ENCODE measurements around the gene CTNNBL1. TPM values are rescaled to one million over a fixed set of nuclear protein-coding genes. Genes with fewer than 3 reads are reported as not detected.
A peak's percentile ranks its signal among the peaks of the same experiment; 100 is the strongest.
"Not testable (repeated sequence)": the region's sequence is repeated elsewhere in the genome, so short reads cannot be mapped to it uniquely, and the experiment has no call there.

Gene CTNNBL1
- polyA plus RNA-seq, 6 donors from 2014 or later = 102 to 200 (median 125) TPM

DNA sequence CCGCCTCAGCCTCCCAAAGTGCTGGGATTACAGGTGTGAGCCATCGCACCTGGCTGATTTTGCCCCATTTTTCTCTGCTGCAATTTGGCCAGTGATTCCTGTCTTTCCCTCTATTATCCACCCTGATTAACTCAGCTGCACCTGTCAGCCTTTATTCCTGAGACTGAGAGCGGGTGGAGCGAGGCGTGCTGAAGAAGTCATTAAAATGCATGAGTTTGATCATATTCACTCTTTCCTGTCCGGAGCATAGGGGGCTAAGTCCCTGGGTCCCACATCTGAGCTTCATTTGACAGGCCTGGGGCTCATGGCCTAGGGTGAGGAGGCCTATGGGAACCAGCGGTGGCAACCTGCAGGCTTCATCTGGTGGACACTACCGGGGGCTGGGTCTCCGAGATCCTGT lies 25.7 kb upstream of the CTNNBL1 start:
- Mint-ChIP-seq H3K9me3 (peaks cover 0 to 27% (median 13%) of the 10 kb centered on the region in 7 donors), H3K4me3 (no peak overlapping the region), H3K27ac (no peak overlapping the region), H3K27me3 (peaks cover 29 to 50% (median 49%) of the 10 kb centered on the region in 3 donors), H3K36me3 (peaks cover 5 to 11% of the 10 kb centered on the region in 2 donors), H3K4me1 (peaks cover 0 to 3% (median 0%) of the 10 kb centered on the region in 3 donors)
- DNase-seq (no peak), ATAC-seq (ENCODE audit: low read depth in 2 of 2) (no peak)

DNA sequence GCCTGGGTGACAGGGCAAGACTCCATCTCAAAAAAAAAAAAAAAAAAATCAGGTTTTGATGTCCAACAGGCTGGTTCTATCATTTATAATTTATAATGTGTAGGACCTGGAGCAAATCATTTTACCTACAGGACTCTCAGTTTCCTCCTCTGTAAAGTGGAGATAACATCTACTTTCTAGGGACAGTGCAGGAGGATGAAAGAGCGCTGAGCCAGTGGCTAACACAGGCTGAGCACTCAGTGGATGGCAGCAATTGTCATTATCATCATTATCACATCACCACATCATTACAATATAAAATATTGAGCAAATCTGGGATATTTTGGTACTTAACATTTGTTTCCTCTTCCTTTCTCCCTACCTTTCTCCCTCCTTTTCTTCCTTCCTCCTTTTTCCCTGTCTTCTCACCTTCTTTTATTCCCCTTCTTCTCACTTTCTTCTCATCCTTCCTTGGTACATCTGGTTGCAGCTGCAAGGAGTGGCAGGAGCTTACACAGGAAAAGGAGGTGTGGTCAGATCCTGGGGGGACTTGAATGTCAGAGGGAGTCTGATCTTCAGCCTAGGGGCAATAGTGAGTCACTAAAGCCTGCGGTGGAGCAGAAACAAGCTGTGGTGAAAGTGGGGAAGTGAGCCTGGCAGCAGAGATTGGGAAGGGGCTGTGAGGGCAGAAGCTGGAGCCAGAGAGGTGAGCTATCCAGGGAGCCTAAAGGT lies 24.6 kb upstream of the CTNNBL1 start:
- Mint-ChIP-seq H3K9me3 (peaks cover 0 to 22% (median 12%) of the 10 kb centered on the region in 7 donors), H3K4me3 (no peak overlapping the region), H3K36me3 (peaks cover 5 to 7% of the 10 kb centered on the region in 2 donors), H3K4me1 (peaks cover 0 to 3% (median 0%) of the 10 kb centered on the region in 3 donors), H3K27ac (no peak overlapping the region), H3K27me3 (peaks cover 29 to 59% (median 58%) of the 10 kb centered on the region in 3 donors)
- ATAC-seq (ENCODE audit: low read depth in 2 of 2) (peak in 1 of 2 donors; percentile 21), DNase-seq (no peak)

DNA sequence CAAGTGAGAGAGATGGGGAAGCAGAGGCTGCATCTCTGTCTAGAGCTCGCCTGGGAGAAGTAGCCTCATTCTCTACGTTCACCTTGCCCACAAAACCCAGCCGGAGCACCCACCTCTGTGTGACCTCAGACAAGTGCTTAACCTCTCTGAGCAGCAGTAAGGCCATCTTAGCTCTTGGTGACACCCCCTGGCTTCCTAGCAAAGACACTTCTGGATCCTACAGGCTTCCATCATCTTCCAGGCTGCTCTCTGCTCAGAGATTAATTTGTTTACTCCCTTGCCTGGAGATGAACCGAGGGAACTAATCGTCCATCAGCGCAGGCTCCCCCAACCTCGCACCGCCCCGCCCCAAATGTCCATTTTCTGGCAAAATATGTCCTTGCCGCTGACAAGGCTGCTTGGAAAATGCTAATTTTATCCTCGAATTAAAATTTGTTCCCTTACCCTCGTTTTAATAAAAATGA lies 24.0 kb upstream of the CTNNBL1 start:
- peaks cover 0 to 16% (median 8%) of the 10 kb centered on the region in 7 donors for H3K9me3 Mint-ChIP-seq
- H3K4me3 Mint-ChIP-seq = no peak overlapping the region
- peaks cover 0 to 3% (median 0%) of the 10 kb centered on the region in 3 donors for H3K4me1 Mint-ChIP-seq
- peaks cover 32 to 64% (median 64%) of the 10 kb centered on the region in 3 donors for H3K27me3 Mint-ChIP-seq
- H3K27ac Mint-ChIP-seq = peak overlapping the region in 1 of 6 donors; percentile 25
- peaks cover 0 to under 1% of the 10 kb centered on the region in 2 donors for H3K36me3 Mint-ChIP-seq
- no peak for DNase-seq
- no peak for ATAC-seq (ENCODE audit: low read depth in 2 of 2)

DNA sequence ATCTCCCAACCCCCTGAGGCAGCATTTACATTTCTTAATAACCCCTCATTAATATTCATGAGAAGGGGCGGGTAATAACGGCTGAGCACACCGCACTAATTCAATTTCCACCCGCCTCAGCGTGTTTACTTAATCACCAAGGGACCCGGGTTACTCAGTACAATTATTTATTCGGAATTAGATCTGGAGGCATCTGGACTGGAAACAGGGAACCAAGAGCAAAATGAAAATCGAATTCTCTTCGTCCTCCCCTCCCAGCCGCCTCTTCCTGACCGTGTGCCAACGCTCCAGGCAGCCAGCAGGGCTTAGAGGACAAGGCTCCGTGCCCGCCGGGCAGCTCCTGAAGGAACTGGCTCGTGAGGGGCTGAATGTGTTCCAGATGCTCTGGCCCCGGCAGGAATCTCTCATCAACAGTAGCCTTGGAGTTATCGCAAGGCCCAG lies 23.5 kb upstream of the CTNNBL1 start:
- Mint-ChIP-seq H3K4me1 (peaks cover 0 to 3% (median 0%) of the 10 kb centered on the region in 3 donors), H3K4me3 (peak overlapping the region in 1 of 8 donors; percentile 37), H3K27me3 (peaks cover 34 to 68% (median 66%) of the 10 kb centered on the region in 3 donors), H3K9me3 (peaks cover 0 to 12% (median 6%) of the 10 kb centered on the region in 7 donors), H3K27ac (peak overlapping the region in 1 of 6 donors; percentile 21), H3K36me3 (no peaks in the 10 kb centered on the region)
- no peak for ATAC-seq (ENCODE audit: low read depth in 2 of 2)
- no peak for DNase-seq

DNA sequence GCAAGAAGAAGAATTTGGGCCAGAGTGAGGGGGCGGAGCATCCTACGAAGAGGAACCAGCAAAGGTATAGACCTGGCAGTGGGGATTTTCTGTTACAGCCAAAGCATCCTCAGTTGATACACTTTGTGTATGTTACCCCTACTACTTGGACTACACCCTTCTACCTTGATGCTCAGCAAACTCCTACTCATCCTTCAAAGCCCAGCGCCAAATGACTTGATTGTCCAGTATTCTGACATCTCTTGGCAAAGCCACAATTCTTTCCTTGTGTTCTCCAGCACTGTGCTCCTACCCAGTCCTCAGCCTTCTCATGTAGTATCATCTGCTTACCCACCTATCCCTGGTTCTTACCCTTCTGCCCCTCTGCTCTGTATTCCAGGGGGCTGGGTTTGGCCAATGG lies 21.7 kb upstream of the CTNNBL1 start:
- Mint-ChIP-seq H3K4me3 (no peak overlapping the region), H3K27me3 (peaks cover 42 to 77% (median 73%) of the 10 kb centered on the region in 3 donors), H3K27ac (no peak overlapping the region), H3K36me3 (no peaks in the 10 kb centered on the region), H3K9me3 (no peaks in the 10 kb centered on the region), H3K4me1 (peaks cover 0 to 3% (median 0%) of the 10 kb centered on the region in 3 donors)
- DNase-seq = no peak
- no peak for ATAC-seq (ENCODE audit: low read depth in 2 of 2)

DNA sequence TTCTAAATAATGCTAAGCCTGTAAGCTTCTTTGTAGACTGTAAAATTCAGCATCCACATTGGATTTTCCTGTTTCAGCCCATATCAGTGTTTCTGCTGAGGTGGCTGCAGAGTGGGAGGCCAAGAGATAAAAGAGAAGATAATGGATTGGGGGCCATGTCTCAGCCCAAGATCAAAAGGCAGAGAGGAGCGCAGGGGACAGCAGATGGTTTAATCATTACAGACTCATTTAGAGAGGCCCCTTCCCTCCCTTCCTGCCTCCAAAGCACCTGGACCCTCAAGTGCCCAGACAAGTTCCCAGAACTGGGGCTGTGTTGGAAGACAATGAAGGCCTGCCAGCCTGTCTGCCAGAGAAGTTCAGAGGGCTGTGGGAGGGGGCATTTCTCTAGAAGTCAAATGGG lies 20.4 kb upstream of the CTNNBL1 start:
- H3K36me3 Mint-ChIP-seq = no peaks in the 10 kb centered on the region
- H3K27ac Mint-ChIP-seq = peak overlapping the region in 1 of 6 donors; percentile 46
- no peak overlapping the region for H3K4me3 Mint-ChIP-seq
- peaks cover 0 to 3% (median 0%) of the 10 kb centered on the region in 3 donors for H3K4me1 Mint-ChIP-seq
- no peak for ATAC-seq (ENCODE audit: low read depth in 2 of 2)
- no peak for DNase-seq
- H3K9me3 Mint-ChIP-seq = peaks cover 0 to under 1% (median 0%) of the 10 kb centered on the region in 7 donors
- peaks cover 52 to 84% (median 74%) of the 10 kb centered on the region in 3 donors for H3K27me3 Mint-ChIP-seq

DNA sequence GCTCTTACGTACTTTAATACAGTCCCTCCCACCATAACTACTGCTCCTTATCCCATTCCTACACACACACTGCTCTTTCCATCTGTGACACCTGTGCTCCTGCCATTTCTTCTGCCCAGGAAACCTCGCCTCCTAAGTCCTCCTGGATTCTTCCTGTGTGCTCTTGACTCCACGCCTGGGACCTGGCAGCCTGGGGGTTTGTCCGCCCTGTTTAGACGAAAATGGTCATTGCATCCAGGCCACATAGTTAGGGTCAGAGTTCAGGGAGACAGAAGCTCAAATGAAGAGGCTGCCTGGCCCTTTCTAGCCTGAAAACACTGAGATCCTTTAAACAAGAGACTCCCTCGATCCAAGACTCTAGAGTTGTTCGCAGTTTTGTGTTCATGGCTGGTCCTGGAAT lies 17.4 kb upstream of the CTNNBL1 start:
- ATAC-seq (ENCODE audit: low read depth in 2 of 2) = no peak
- no peaks in the 10 kb centered on the region for H3K4me1 Mint-ChIP-seq
- H3K27me3 Mint-ChIP-seq = peaks cover 42 to 64% (median 53%) of the 10 kb centered on the region in 3 donors
- H3K4me3 Mint-ChIP-seq = no peak overlapping the region
- no peak for DNase-seq
- H3K36me3 Mint-ChIP-seq = no peaks in the 10 kb centered on the region
- peaks cover 0 to 3% (median 0%) of the 10 kb centered on the region in 7 donors for H3K9me3 Mint-ChIP-seq
- no peak overlapping the region for H3K27ac Mint-ChIP-seq

DNA sequence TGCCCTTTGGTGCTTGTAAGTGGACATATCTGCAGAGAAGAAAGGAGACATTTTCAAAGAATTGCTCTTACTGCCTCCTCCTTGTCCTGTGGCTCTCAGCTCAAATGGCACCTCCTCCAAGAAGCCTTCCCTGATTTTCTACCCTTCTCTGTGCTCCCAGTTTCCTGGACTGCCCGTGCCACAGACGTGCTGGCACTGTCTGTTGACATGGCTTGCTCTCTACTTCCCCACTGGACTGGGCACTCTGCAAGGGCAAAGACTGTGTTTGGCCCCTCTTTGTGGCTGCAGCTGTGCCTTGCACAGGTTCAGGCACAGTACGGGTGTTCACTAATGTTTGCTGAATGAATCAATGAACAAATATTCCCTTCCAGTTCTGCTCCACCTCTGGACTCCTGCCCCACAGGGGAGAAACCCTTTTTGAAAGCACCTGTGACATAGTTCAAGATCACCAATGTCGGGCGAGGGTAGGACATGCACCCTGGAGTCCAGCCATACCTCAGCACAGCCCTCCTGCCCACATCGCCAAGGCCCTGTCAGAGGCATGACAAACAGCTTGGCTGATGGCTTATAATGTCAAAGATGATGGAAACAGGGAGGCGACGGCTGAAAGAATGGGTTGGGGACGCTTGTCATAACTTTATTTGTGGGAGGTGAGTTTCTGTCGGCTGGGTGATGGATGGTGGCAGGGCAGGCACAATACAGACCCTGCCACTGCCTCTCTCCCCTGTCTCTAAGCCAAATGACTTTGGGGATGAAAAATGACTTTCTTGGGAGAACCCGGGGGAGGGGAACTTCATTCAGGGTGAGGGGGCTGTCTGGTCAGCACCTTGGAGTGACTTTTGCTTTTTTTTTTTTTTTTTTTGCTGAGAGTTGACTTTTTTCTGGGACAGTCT lies 15.6 kb upstream of the CTNNBL1 start:
- DNase-seq (no peak), ATAC-seq (ENCODE audit: low read depth in 2 of 2) (no peak)
- H3K4me3 Mint-ChIP-seq = no peak overlapping the region
- H3K27ac Mint-ChIP-seq = peak overlapping the region in 1 of 6 donors; percentile 84
- no peaks in the 10 kb centered on the region for H3K4me1 Mint-ChIP-seq
- peaks cover 0 to 3% (median 0%) of the 10 kb centered on the region in 7 donors for H3K9me3 Mint-ChIP-seq
- no peaks in the 10 kb centered on the region for H3K36me3 Mint-ChIP-seq
- peaks cover 41 to 60% (median 50%) of the 10 kb centered on the region in 3 donors for H3K27me3 Mint-ChIP-seq

DNA sequence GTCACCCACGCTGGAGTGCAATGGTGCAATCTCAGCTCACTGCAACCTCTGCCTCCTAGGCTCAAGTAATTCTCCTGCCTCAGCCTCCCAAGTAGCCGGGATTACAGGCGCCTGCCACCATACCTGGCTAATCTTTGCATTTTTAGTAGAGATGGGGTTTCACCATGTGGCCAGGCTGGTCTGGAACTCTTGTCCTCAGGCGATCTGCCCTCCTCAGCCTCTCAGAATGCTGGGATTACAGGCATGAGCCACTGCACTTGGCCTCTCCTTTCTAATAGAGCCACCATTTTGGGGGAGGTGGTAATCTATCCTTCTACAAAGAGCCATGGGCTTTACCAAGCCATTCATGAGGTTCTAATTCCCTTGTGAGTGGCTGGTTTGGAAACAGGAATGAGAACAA lies 14.1 kb upstream of the CTNNBL1 start:
- H3K36me3 Mint-ChIP-seq; H3K4me1 Mint-ChIP-seq; ATAC-seq (ENCODE audit: low read depth in 2 of 2); DNase-seq; H3K27ac Mint-ChIP-seq; H3K4me3 Mint-ChIP-seq; H3K9me3 Mint-ChIP-seq: not testable (repeated sequence)
- peaks cover 38 to 46% (median 45%) of the 10 kb centered on the region in 3 donors for H3K27me3 Mint-ChIP-seq

DNA sequence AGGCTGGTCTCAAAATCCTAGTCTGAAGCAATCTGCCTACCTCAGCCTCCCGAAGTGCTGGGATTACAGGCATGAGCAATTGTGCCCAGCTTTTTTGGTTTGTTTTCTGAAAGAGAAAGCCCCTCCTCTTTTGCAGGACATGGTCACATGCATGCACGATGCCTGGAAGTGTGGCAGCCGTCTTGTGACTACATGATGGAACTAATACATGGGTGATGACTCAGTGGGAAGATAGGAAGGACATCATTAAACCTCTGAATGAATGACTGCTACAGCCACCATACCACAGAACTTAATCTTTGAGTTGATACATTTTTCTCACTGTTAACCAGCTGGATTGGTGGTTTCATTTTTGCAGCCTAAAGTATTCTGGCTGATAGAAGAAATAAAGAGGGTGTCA lies 13.4 kb upstream of the CTNNBL1 start:
- H3K27ac Mint-ChIP-seq = no peak overlapping the region
- DNase-seq (no peak), ATAC-seq (ENCODE audit: low read depth in 2 of 2) (no peak)

DNA sequence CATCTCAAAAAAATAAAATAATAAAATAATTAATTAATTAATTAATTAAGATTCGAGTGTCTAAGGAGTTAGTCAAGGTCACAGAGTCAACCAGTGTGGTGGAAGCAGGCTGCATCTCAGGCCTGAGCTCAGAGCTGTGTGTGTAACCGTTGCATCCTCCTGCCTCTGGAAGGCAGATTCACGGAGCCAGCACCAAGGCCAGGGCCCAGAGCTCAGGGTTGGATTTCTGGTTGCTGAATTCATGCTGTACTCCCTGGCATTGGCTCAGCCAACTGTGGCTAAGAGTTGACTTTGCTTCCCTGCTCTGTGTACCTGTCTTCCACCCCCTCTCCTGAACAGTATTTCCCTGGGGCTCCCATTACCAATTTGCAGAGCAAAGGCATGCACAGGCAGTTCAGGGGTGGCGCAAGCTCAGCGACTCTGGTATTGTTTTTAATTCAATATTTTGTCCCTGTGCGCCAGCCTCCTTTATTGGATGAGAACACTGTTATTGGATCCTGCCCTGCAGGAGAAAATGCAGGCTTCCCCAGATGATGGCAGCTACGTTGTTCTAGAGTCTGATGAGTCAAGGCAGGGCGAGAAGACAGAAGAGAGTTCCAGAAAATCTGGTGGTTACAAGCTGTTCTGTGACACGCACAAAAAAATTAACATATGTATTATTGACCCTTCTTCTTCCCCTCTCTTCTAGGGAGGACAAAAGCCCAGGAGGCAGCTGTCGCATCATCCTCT lies 12.3 kb upstream of the CTNNBL1 start:
- peak overlapping the region in 2 of 6 donors; percentile 22 to 67 for H3K27ac Mint-ChIP-seq
- no peaks in the 10 kb centered on the region for H3K4me1 Mint-ChIP-seq
- peaks cover 0 to 3% (median 0%) of the 10 kb centered on the region in 7 donors for H3K9me3 Mint-ChIP-seq
- no peak for ATAC-seq (ENCODE audit: low read depth in 2 of 2)
- H3K27me3 Mint-ChIP-seq = peaks cover 30 to 41% (median 39%) of the 10 kb centered on the region in 3 donors
- no peak overlapping the region for H3K4me3 Mint-ChIP-seq
- no peaks in the 10 kb centered on the region for H3K36me3 Mint-ChIP-seq
- DNase-seq = no peak

More for the DNA sequence above, 13.4 kb upstream of the CTNNBL1 start:
- no peaks in the 10 kb centered on the region for H3K36me3 Mint-ChIP-seq
- H3K27me3 Mint-ChIP-seq = peaks cover 36 to 42% (median 42%) of the 10 kb centered on the region in 3 donors
- no peaks in the 10 kb centered on the region for H3K4me1 Mint-ChIP-seq
- peaks cover 0 to 3% (median 0%) of the 10 kb centered on the region in 7 donors for H3K9me3 Mint-ChIP-seq
- H3K4me3 Mint-ChIP-seq = no peak overlapping the region

DNA sequence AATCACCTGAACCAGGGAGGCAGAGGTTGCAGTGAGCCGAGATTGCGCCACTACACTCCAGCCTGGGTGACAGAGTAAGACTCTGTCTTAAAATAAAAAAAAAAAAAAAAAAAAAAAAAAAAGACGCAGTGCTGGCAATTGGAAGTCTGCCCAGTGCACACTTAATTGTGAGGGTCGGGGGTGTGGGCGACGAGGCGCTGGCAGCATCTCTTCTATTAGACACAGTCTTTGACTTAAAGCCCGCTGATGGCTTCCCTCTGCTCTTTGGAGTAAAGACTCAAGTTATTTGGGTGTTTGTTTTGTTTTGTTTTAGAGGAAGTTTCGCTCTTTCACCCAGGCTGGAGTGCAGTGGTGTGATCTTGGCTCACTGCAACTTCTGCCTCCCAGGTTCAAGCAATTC lies 10.7 kb upstream of the CTNNBL1 start:
- H3K27ac Mint-ChIP-seq; H3K4me1 Mint-ChIP-seq; H3K4me3 Mint-ChIP-seq; DNase-seq; ATAC-seq (ENCODE audit: low read depth in 2 of 2); H3K9me3 Mint-ChIP-seq; H3K36me3 Mint-ChIP-seq: not testable (repeated sequence)
- H3K27me3 Mint-ChIP-seq = peaks cover 24 to 40% (median 31%) of the 10 kb centered on the region in 3 donors

Measured in naive B cell (primary cell).